HEK293T (cell line): Measurements from ENCODE around the gene KRT79.

Experiments used
- BHLHE40 ChIP-seq: fragments of 450-650 bp; IDR thresholded peaks from 2 replicates; pipeline ENCODE4 v1.6.1; 2016; ENCODE audit warnings: mild to moderate bottlenecking, moderate library complexity, borderline replicate concordance
- FOXM1 ChIP-seq: fragments of 450-650 bp; IDR thresholded peaks from 2 replicates; pipeline ENCODE4 v1.6.1; 2017; ENCODE audit warnings: mild to moderate bottlenecking, borderline replicate concordance
- TARDBP ChIP-seq: fragments of 450-650 bp; IDR thresholded peaks from 2 replicates; pipeline ENCODE4 v1.6.1; 2016

- TF ChIP-seq TARDBP, result no peak
- TF ChIP-seq BHLHE40, result no peak
- TF ChIP-seq FOXM1, result no peak
Observed at GRCh38 chr12:52797529-52797894, 36.6 kb downstream of the KRT79 start.
